Gastroesophageal sphincter (tissue), 4 donors: ENCODE results near the gene SPATA25. TPM values are rescaled to one million over a fixed set of nuclear protein-coding genes. Genes with fewer than 3 reads are reported as not detected.

Experiments used
- ATAC-seq: fragments of 150-250 bp; one replicate; pipeline ENCODE4 v1.9.1; 2016; ENCODE audit warnings: mild to moderate bottlenecking, moderate library complexity
- H3K27ac ChIP-seq, 4 donors: fragments of 200-600 bp; sonication (generic) in 3 of 4; 1 replicate in 3 of 4; 2 replicates in 1 of 4; pipeline ENCODE4 v1.5.1; 2016 to 2019
- H3K27me3 ChIP-seq: fragments of 200-600 bp; sonication (generic); one replicate; pipeline ENCODE4 v1.5.1; 2019
- H3K36me3 ChIP-seq, 2 donors: fragments of 200-600 bp; sonication (generic); one replicate each; pipeline ENCODE4 v1.5.1; 2019; ENCODE audit warnings: control low read depth in 1 of 2
- H3K4me1 ChIP-seq, 3 donors: fragments of 200-600 bp; sonication (generic); 1 replicate in 2 of 3; 2 replicates in 1 of 3; pipeline ENCODE4 v1.5.1; 2016 to 2019; ENCODE audit warnings: control low read depth in 2 of 3
- H3K4me3 ChIP-seq, 2 donors: fragments of 200-600 bp; sonication (generic); one replicate each; pipeline ENCODE4 v1.5.1; 2019; ENCODE audit warnings: mild to moderate bottlenecking in 1 of 2, moderate library complexity in 1 of 2
- H3K9me3 ChIP-seq, 3 donors: fragments of 200-600 bp; sonication (generic); one replicate each; pipeline ENCODE4 v1.5.1; 2017 to 2019; ENCODE audit warnings: control low read depth in 2 of 3
- EP300 ChIP-seq: sonication (generic); formaldehyde crosslinking; IDR thresholded peaks from one replicate; pipeline ENCODE4 v1.6.1; 2017; ENCODE audit warnings: antibody characterized with exemption, mild to moderate bottlenecking
- POLR2A ChIP-seq, 2 donors: fragments of 450-650 bp; IDR thresholded peaks; one replicate each; pipeline ENCODE4 v1.6.1; 2017; ENCODE audit warnings: antibody characterized with exemption in 2 of 2, mild to moderate bottlenecking in 2 of 2, moderate library complexity in 1 of 2
- POLR2AphosphoS5 ChIP-seq: sonication (generic); formaldehyde crosslinking; IDR thresholded peaks from one replicate; pipeline ENCODE4 v1.6.1; 2017; ENCODE audit warnings: antibody characterized with exemption
- WGBS, 2 donors: methylation state at CpG; one replicate each; pipeline ENCODE4 v1.1.5; 2018; ENCODE audit warnings: low coverage in 1 of 2; 5-methylcytosine and 5-hydroxymethylcytosine counted together
- total RNA-seq, 4 donors: library from RNA; depleted of rRNA; stranded (reverse); fragments of >200 nt; gene quantifications; one replicate each; pipeline ENCODE4 v1.1.0, GENCODE V29; 2016
- TF ChIP-seq, protein P1 (sequence below), 4 experiments: fragments of 200-600 bp in 2 of 4; fragments of 450-650 bp in 2 of 4; sonication (generic) in 1 of 4; IDR thresholded peaks; one replicate each; pipeline ENCODE4 v1.5.1; 2017 to 2019; ENCODE audit warnings: antibody characterized with exemption in 4 of 4, mild to moderate bottlenecking in 2 of 4, moderate library complexity in 2 of 4

Gene SPATA25
- total RNA-seq, 4 donors from 2014 or later: 4.2 to 7.9 (median 5.1) TPM; not detected in 1

DNA sequence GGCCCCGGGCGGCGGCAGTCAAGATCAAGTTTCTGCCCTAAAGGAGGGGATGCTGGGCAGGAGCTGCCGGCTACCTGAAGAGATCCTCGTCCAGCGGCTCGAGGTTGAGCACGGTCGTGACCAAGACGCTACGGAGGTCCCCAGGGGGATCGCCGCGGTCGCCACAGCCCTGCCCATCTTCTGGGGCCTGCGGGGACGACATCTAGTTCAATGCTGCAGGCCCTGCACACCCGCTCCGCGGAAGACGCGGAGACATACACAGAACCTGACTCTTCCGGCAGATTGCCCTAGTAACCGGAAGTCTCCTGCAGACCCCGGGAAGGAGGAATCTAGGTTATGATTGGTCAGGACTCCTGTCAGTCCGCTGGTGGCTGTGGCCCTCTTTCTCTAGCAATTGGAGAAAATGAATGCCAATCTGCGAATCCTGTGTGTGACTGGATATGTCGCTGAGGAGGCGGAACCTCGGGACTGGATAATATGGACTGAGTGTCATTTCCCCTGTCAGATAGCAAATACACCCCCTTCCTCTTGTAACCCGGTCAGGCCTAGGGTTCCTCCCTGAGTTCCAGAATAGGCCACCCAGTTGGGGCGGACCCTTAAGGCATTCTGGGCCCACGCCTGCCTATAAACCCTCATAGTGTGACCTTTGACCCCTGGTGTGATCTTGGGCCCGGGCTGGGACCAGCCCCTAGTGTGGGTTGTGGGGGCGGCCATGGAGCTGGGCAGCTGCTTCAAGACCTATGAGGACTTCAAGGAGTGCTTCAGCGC lies 30.1 kb downstream of the SPATA25 start, which contains the start of the genes ACOT8 and ZSWIM3:
Gene ACOT8, minus strand, starts transcription at position 279 of the 768 bp plus-strand sequence. Its CDS starts 77 bp downstream, at position 202.
Gene ZSWIM3, plus strand, starts transcription at position 501 of the 768 bp plus-strand sequence. Its CDS starts 212 bp downstream, at position 713.
- Histone ChIP-seq H3K36me3 (peaks cover 0 to 26% of the 10 kb centered on the region in 2 donors), H3K9me3 (no peaks in the 10 kb centered on the region), H3K4me3 (peak within 1 kb of the TSS; percentile 75 to 92), H3K4me1 (peaks cover 3 to 53% (median 21%) of the 10 kb centered on the region in 3 donors), H3K27ac (peak within 1 kb of the TSS; percentile 37 to 92 (median 83)), H3K27me3 (no peaks in the 10 kb centered on the region)
- WGBS, 2 donors: 0 to 2% methylated on average over 3 to 7 of the region's 36 CpGs
- no peak for TF ChIP-seq EP300
- TF ChIP-seq POLR2AphosphoS5: peak; percentile 77
- TF ChIP-seq, protein P1, sequence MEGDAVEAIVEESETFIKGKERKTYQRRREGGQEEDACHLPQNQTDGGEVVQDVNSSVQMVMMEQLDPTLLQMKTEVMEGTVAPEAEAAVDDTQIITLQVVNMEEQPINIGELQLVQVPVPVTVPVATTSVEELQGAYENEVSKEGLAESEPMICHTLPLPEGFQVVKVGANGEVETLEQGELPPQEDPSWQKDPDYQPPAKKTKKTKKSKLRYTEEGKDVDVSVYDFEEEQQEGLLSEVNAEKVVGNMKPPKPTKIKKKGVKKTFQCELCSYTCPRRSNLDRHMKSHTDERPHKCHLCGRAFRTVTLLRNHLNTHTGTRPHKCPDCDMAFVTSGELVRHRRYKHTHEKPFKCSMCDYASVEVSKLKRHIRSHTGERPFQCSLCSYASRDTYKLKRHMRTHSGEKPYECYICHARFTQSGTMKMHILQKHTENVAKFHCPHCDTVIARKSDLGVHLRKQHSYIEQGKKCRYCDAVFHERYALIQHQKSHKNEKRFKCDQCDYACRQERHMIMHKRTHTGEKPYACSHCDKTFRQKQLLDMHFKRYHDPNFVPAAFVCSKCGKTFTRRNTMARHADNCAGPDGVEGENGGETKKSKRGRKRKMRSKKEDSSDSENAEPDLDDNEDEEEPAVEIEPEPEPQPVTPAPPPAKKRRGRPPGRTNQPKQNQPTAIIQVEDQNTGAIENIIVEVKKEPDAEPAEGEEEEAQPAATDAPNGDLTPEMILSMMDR (IDR thresholded peaks at IDR 0.05): no peak
- TF ChIP-seq POLR2A (IDR thresholded peaks at IDR 0.05): peak; percentile 34 to 59
- ATAC-seq: peak; percentile 99

DNA sequence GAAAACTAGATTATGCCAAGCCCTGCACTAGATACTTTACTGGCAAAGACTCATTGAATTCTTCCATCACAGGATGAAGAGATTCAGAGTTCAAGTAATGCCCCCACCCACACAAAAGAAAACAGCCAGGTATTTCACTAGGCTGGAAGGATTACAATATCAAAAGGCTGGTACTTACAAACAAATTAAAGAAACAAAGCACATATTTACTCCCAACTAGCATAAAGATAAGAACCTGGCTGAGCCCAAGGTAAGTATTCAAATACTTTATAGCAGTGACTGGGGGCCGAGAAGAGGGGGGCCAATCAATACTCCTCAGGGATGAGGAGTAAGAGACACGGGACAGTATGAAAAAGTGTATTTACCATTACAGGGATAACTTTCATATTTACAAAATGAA lies 33.9 kb downstream of the SPATA25 start:
- no peaks in the 10 kb centered on the region for H3K9me3 ChIP-seq
- WGBS, 2 donors: 48 to 76% methylated on average over 2 of the region's 2 CpGs
- no peak overlapping the region for H3K27ac ChIP-seq
- H3K4me1 ChIP-seq: peaks cover 3 to 49% (median 21%) of the 10 kb centered on the region in 3 donors
- ATAC-seq: no peak
- TF ChIP-seq POLR2A (IDR thresholded peaks at IDR 0.05) (no peak), EP300 (no peak), POLR2AphosphoS5 (no peak)
- TF ChIP-seq, protein P1 (IDR thresholded peaks at IDR 0.05): no peak
- peaks cover 0 to 55% of the 10 kb centered on the region in 2 donors for H3K36me3 ChIP-seq
- H3K27me3 ChIP-seq: no peaks in the 10 kb centered on the region
- H3K4me3 ChIP-seq: no peak overlapping the region

DNA sequence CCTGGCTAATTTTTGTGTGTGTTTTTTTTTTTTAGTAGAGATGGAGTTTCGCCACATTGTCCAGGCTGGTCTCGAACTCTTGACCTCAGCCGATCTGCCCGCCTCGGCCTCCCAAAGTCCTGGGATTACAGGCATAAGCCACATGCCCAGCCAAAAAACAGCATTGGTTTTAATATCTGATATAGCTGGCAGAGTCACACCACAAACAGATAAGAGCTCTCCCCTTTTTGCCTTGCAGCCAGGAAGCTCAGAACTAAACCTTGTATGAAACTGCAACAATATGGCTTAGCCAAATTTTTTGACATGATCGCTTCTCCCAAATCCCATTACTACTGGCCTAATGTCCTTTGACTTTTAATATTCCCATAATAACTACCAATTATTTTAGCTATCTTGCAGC lies 35.1 kb downstream of the SPATA25 start:
- ATAC-seq: no peak
- Histone ChIP-seq H3K4me1 (peaks cover 3 to 40% (median 17%) of the 10 kb centered on the region in 3 donors), H3K27ac (no peak overlapping the region), H3K36me3 (peaks cover 0 to 66% of the 10 kb centered on the region in 2 donors), H3K27me3 (no peaks in the 10 kb centered on the region), H3K9me3 (no peaks in the 10 kb centered on the region), H3K4me3 (no peak overlapping the region)
- TF ChIP-seq POLR2A (IDR thresholded peaks at IDR 0.05) (no peak), EP300 (no peak), POLR2AphosphoS5 (no peak)
- TF ChIP-seq, protein P1 (IDR thresholded peaks at IDR 0.05): no peak
- 97 to 100% methylated on average over 2 to 6 of the region's 6 CpGs for WGBS, 2 donors

DNA sequence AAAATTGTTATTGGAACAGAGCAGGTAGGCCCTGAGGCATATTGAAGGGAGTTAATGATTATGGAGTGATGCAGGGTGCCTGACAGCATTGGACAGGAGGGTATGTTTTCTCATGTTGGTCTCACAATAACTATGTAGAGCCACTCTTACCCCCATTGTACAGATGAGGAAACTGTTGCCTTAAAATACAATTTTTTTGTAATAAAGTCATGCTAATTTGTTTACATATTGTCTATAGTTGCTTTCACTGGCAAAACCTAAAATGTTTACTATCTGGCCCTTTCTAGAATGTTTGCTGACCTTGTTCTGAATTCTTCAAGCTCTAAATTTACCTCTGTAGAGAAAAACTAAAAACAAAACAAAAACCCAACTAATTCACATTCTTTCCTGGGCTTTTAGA lies 35.9 kb downstream of the SPATA25 start:
- ATAC-seq: no peak

More for the DNA sequence above, 35.9 kb downstream of the SPATA25 start:
- H3K36me3 ChIP-seq: peaks cover 0 to 74% of the 10 kb centered on the region in 2 donors
- H3K27me3 ChIP-seq: no peaks in the 10 kb centered on the region
- H3K4me3 ChIP-seq: no peak overlapping the region
- no peak overlapping the region for H3K27ac ChIP-seq
- H3K4me1 ChIP-seq: peaks cover 3 to 37% (median 17%) of the 10 kb centered on the region in 3 donors
- no peak for TF ChIP-seq EP300
- TF ChIP-seq POLR2AphosphoS5: no peak
- no peak for TF ChIP-seq POLR2A (IDR thresholded peaks at IDR 0.05)
- TF ChIP-seq, protein P1 (IDR thresholded peaks at IDR 0.05): no peak
- H3K9me3 ChIP-seq: no peaks in the 10 kb centered on the region
